Skeletal muscle tissue (tissue), 4 donors: ENCODE results near the gene FSIP1. TPM values are rescaled to one million over a fixed set of nuclear protein-coding genes. Genes with fewer than 3 reads are reported as not detected.
A peak's percentile ranks its signal among the peaks of the same experiment; 100 is the strongest.
"Not testable (repeated sequence)": the region's sequence is repeated elsewhere in the genome, so short reads cannot be mapped to it uniquely, and the experiment has no call there.

Experiments
- H3K27ac ChIP-seq: one replicate; pipeline ENCODE4 v1.7.0; 2013; ENCODE audit warnings: mild to moderate bottlenecking, low read depth, low read length, inconsistent platforms
- H3K27me3 ChIP-seq, 3 donors: one replicate each; pipeline ENCODE4 v1.7.0; 2013; ENCODE audit warnings: low read length in 3 of 3; ENCODE audit not compliant: control insufficient read depth in 3 of 3, insufficient read depth in 3 of 3
- H3K36me3 ChIP-seq, 3 donors: one replicate each; pipeline ENCODE4 v1.7.0; 2013; ENCODE audit warnings: low read length in 3 of 3; ENCODE audit not compliant: control insufficient read depth in 3 of 3, insufficient read depth in 3 of 3
- H3K4me1 ChIP-seq, 3 donors: one replicate each; pipeline ENCODE4 v1.7.0; 2013; ENCODE audit warnings: low read length in 3 of 3, mild to moderate bottlenecking in 3 of 3; ENCODE audit not compliant: control insufficient read depth in 3 of 3, insufficient read depth in 3 of 3
- H3K4me3 ChIP-seq, 3 donors: one replicate each; pipeline ENCODE4 v1.7.0; 2013; ENCODE audit warnings: low read length in 3 of 3
- H3K9ac ChIP-seq, 3 donors: one replicate each; pipeline ENCODE4 v1.7.0; 2013; ENCODE audit warnings: low read length in 3 of 3, mild to moderate bottlenecking in 3 of 3, moderate library complexity in 2 of 3, low read depth in 1 of 3
- H3K9me3 ChIP-seq, 3 donors: one replicate each; pipeline ENCODE4 v1.7.0; 2013; ENCODE audit warnings: low read length in 3 of 3; ENCODE audit not compliant: control insufficient read depth in 3 of 3
- total RNA-seq: library from RNA; depleted of rRNA; stranded (reverse); fragments of >200 nt; gene quantifications from one replicate; pipeline ENCODE4 v1.2.3, GENCODE V29; 2014
- donor health status: Osteomylitis.

FSIP1 gene
- total RNA-seq = 3.7 TPM

DNA sequence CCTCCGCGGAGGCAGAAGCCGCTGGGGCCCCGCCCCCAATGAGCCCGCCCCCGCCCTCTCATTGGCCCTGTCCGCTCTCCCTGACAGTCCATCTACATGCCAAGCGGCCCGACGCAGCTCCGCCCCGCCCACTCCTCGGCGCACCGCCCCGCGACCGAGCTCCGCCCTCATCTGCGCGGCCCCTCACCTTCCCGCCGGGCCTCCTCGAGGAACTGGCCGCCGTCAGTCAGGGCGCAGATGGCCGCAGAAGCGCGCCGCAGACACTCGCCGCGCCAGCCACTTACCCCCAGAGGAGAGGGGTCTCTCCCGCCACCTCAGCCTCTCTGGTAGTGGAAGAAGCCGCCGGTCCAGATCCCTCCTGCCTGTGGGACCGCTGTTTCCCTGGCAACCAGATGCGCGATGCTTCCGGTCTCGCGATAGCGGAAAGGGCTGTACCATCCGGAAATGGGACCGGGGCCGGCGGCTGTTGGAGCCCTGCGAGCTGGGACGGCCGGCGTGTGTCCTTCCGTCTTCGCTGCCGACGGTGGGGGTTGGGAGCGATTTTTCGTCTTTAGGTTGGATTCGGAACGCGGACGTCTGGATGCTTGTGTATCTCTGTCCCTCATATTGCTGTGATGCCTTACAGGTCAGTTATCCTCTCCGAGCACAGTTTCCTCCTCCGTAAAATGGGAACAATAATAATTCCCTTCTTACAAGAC lies at the start of gene FSIP1:
TSS of gene FSIP1 (minus strand) at position 401 of the 698 bp plus-strand sequence. CDS start 6,317 bp downstream, outside the sequence.
- H3K27ac ChIP-seq = no peak within 1 kb of the TSS

DNA sequence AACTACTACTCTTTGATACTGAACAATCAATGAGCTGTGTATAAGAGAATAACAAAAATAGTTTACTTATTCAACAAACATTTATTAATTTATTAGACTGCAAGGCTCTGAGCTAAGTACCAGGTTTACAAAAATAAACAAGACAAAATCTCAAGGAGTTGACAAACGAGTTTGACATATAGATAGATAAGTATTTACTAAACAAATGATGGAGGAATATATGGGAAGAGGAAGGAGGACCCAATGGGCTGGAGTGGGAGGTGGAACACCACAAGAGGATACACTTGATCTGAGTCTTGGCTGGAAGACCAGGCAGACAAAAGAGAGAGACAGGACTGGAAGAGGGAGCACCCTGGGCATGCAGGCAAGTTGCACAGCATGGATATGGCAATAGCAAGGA lies 47.5 kb upstream of the FSIP1 start:
- no peak overlapping the region for H3K27ac ChIP-seq
- H3K4me3 ChIP-seq = no peak overlapping the region
- no peaks in the 10 kb centered on the region for H3K36me3 ChIP-seq
- no peaks in the 10 kb centered on the region for H3K27me3 ChIP-seq
- peaks cover 0 to 5% (median 3%) of the 10 kb centered on the region in 3 donors for H3K4me1 ChIP-seq
- H3K9ac ChIP-seq = no peak overlapping the region
- no peaks in the 10 kb centered on the region for H3K9me3 ChIP-seq

More for the DNA sequence above, at the start of gene FSIP1:
- Histone ChIP-seq H3K27me3 (no peaks in the 10 kb centered on the region), H3K4me1 (peaks cover 2 to 12% (median 10%) of the 10 kb centered on the region in 3 donors), H3K36me3 (no peaks in the 10 kb centered on the region), H3K9ac (peak within 1 kb of the TSS; percentile 66 to 73 (median 72)), H3K4me3 (peak within 1 kb of the TSS; percentile 85 to 89 (median 86)), H3K9me3 (no peaks in the 10 kb centered on the region)

DNA sequence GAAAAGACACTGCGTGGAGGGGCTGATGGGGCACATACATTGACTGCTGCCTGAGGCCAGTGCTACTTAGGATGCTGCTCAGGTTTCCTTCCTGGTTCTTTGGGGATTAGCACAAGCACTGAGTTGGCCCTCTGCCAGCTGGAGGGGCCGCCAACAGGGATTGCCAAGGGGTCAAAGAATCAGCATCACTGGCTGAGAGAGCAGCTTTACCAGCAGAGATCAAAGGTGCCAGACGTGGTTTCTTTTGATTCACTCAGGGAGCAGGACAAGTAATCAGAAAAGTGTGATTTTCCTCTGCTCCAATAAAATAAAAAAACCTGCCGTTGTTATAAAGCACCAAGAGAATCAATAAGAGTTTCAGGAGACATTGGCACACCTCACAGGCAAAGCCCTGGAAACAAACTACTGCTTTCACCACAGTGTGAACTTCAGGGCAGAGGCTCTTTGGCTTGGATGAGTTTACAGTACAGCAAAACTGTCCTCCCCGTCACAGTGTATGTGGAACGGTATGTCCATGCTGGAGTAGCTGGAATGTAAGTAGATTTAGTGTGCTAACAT lies 45.8 kb upstream of the FSIP1 start:
- H3K4me1 ChIP-seq = peaks cover 0 to 5% (median 3%) of the 10 kb centered on the region in 3 donors
- H3K27ac ChIP-seq = no peak overlapping the region
- H3K27me3 ChIP-seq = no peaks in the 10 kb centered on the region

DNA sequence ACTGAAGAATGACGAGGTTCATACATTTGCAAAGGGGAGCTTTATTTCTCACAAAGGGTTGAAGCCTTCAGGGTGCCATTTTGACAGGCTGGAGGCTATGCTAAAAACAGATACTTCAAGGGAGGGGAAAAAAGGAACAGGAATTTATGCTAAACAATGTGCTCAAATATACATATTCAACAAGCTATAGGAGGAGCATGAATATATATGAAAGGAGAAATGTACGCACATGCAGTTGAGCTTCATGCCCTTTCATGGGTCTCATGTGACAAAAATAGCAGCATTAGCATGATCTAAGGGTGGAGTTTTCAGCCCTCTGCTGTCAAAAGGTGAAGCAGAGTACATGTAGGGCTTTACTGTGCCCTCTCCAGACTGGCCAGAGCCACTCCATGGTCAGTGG lies 44.3 kb upstream of the FSIP1 start:
- H3K4me3 ChIP-seq = no peak overlapping the region
- no peaks in the 10 kb centered on the region for H3K27me3 ChIP-seq
- no peaks in the 10 kb centered on the region for H3K9me3 ChIP-seq
- H3K27ac ChIP-seq = no peak overlapping the region
- no peak overlapping the region for H3K9ac ChIP-seq
- H3K36me3 ChIP-seq = no peaks in the 10 kb centered on the region
- H3K4me1 ChIP-seq = peaks cover 0 to 5% (median 3%) of the 10 kb centered on the region in 3 donors

More for the DNA sequence above, 45.8 kb upstream of the FSIP1 start:
- Histone ChIP-seq H3K9me3 (no peaks in the 10 kb centered on the region), H3K4me3 (no peak overlapping the region), H3K36me3 (no peaks in the 10 kb centered on the region), H3K9ac (no peak overlapping the region)

DNA sequence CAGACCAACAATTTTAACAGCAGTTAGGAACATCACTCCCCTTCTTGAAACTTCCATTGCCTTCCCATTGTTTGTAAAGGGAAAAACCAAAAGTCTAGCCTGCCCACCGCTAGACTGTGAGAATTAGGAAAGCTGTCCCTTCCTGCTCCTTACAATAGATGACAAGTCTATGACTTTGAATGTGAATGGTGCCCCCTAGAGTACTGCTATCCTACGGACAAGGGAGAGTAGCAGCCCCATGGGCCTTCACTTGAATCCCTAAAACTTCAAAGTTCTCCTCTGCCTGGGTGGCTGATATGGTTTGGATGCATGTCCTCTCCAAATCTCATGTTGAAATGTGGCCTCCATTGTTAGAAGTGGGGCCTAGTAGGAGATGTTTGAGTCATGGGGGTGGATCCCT lies 41.0 kb upstream of the FSIP1 start:
- H3K9ac ChIP-seq = no peak overlapping the region
- peaks cover 0 to 5% (median 3%) of the 10 kb centered on the region in 3 donors for H3K4me1 ChIP-seq
- H3K36me3 ChIP-seq = no peaks in the 10 kb centered on the region
- H3K27me3 ChIP-seq = no peaks in the 10 kb centered on the region
- H3K9me3 ChIP-seq = no peaks in the 10 kb centered on the region
- H3K27ac ChIP-seq = no peak overlapping the region
- no peak overlapping the region for H3K4me3 ChIP-seq

GRCh38 chr15:39820050-39820602 lies 37.5 kb upstream of the FSIP1 start:
- H3K4me1 ChIP-seq = no peaks in the 10 kb centered on the region
- no peaks in the 10 kb centered on the region for H3K36me3 ChIP-seq
- H3K9me3 ChIP-seq = no peaks in the 10 kb centered on the region
- no peak overlapping the region for H3K4me3 ChIP-seq
- no peak overlapping the region for H3K9ac ChIP-seq
- no peaks in the 10 kb centered on the region for H3K27me3 ChIP-seq
- H3K27ac ChIP-seq = no peak overlapping the region

GRCh38 chr15:39819533-39819932 lies 36.9 kb upstream of the FSIP1 start:
- no peak overlapping the region for H3K27ac ChIP-seq

DNA sequence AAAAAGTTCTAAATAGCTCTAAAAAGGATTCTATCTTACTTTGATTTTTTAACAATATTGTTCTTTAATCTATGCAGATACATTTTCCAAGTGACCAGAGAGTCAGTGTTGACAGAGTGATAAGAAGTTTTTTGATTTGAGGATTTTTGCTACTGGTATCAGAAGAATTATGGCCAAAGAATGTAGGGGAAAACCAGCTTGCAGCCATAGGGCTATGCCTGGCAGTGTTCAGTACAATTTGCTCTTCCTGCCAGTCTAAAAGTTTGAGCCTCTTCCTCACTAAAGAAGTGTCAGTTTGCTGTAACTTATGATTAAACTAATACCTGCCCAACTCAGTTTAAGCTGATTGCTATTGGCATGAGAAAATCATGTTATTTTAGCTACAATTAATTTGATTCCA lies 35.3 kb upstream of the FSIP1 start:
- Histone ChIP-seq H3K36me3 (no peaks in the 10 kb centered on the region), H3K9me3 (no peaks in the 10 kb centered on the region), H3K27ac (no peak overlapping the region), H3K4me3 (no peak overlapping the region), H3K4me1 (no peaks in the 10 kb centered on the region), H3K9ac (no peak overlapping the region), H3K27me3 (no peaks in the 10 kb centered on the region)

More at GRCh38 chr15:39819533-39819932, 36.9 kb upstream of the FSIP1 start:
- no peaks in the 10 kb centered on the region for H3K4me1 ChIP-seq
- H3K27me3 ChIP-seq = no peaks in the 10 kb centered on the region
- no peaks in the 10 kb centered on the region for H3K9me3 ChIP-seq
- no peak overlapping the region for H3K4me3 ChIP-seq
- no peaks in the 10 kb centered on the region for H3K36me3 ChIP-seq
- no peak overlapping the region for H3K9ac ChIP-seq

GRCh38 chr15:39814489-39814888 lies 31.8 kb upstream of the FSIP1 start:
- no peaks in the 10 kb centered on the region for H3K27me3 ChIP-seq
- no peak overlapping the region for H3K9ac ChIP-seq
- H3K36me3 ChIP-seq = no peaks in the 10 kb centered on the region
- H3K9me3 ChIP-seq = no peaks in the 10 kb centered on the region
- no peaks in the 10 kb centered on the region for H3K4me1 ChIP-seq
- H3K27ac ChIP-seq = no peak overlapping the region
- H3K4me3 ChIP-seq = no peak overlapping the region

DNA sequence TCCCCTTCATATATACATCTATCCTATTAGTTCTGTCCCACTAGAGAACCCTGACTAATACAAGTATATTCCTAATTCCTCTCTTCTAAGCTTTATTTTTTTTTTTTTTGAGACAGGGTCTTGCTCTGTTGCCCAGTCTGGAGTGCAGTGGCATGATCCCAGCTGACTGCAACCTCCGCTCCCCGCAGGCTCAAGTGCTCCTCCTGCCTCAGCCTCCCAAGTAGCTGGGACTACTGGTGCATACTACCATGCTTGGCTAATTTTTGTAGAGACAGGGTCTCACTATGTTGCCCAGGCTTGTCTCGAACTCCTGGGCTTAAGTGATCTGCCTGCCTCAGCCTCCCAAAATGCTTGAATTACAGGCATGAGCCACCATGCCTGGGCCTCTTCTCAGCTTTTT lies 30.0 kb upstream of the FSIP1 start:
- not testable (repeated sequence) for H3K27me3 ChIP-seq, H3K4me3 ChIP-seq, H3K4me1 ChIP-seq, H3K9ac ChIP-seq, H3K27ac ChIP-seq, H3K36me3 ChIP-seq, H3K9me3 ChIP-seq
